GM12878 (cell line): Measurements from ENCODE around the gene LORICRIN. TPM values are rescaled to one million over a fixed set of nuclear protein-coding genes. Genes with fewer than 3 reads are reported as not detected.

Source experiments
- ATAC-seq: fragments of 200-7000 bp; cut with Tn5 transposase; 3 replicates; pipeline ENCODE4 v1.9.1; 2020; ENCODE audit warnings: mild to moderate bottlenecking, moderate library complexity
- BruUV-seq: library from RNA; stranded (reverse); fragments of 400-500 nt; replicated peaks from 2 replicates; lab custom pipeline; 2021; lab: Mats Ljungman, UMichigan
- CTCF ChIA-PET: fragments of 300-600 bp; sonication (Branson Sonifier 250); formaldehyde crosslinking; extraction: SDS; loops from one replicate; lab custom pipeline; 2021; ENCODE audit warnings: inconsistent platforms; lab: Yijun Ruan, JAX
- POLR2A ChIA-PET: fragments of 350-600 bp; formaldehyde crosslinking; extraction: SDS; loops from one replicate; lab custom pipeline; 2021; ENCODE audit warnings: inconsistent platforms; lab: Charles Lee
- RAD21 ChIA-PET: fragments of 300-600 bp; sonication (Branson Sonifier 250); formaldehyde crosslinking; loops from one replicate; lab custom pipeline; 2023; ENCODE audit warnings: antibody characterized with exemption; ENCODE audit not compliant: unreplicated experiment; lab: Charles Lee
- SMC1A ChIA-PET: fragments of 300-600 bp; sonication (Branson Sonifier 250); formaldehyde crosslinking; loops from one replicate; lab custom pipeline; 2023; ENCODE audit not compliant: unreplicated experiment, uncharacterized antibody; lab: Charles Lee
- DNase-seq: peaks from one replicate; pipeline ENCODE4 v3.0.0-alpha.2; 2011; ENCODE audit warnings: low read depth, low spot score
- FAIRE-seq: peaks from 3 replicates; lab custom pipeline; 2011; peaks lifted over from hg19 to GRCh38; lab: Jason Lieb, UNC
- H2AFZ ChIP-seq: 2 replicates; pipeline ENCODE4 v1.6.0; 2011; ENCODE audit warnings: low read depth, low read length, control low read depth; ENCODE audit not compliant: control insufficient read depth
- H3K27ac ChIP-seq: 2 replicates; pipeline ENCODE4 v1.5.1; 2011; ENCODE audit warnings: control low read depth; ENCODE audit not compliant: control insufficient read depth, insufficient read depth
- H3K27me3 ChIP-seq, 2 experiments: replicated peaks in 1 of 2; 2 replicates each; pipeline versions ENCODE4 v1.6.0 to v1.6.1; 2011; ENCODE audit warnings: low read length in 1 of 2; ENCODE audit not compliant: control insufficient read depth in 2 of 2, insufficient read depth in 2 of 2
- H3K36me3 ChIP-seq, 2 experiments: 2 replicates each; pipeline ENCODE4 v1.5.1; 2011; ENCODE audit warnings: low read length in 1 of 2; ENCODE audit not compliant: control insufficient read depth in 2 of 2, insufficient read depth in 2 of 2
- H3K4me1 ChIP-seq: 2 replicates; pipeline ENCODE4 v1.6.1; 2011; ENCODE audit warnings: mild to moderate bottlenecking, low read length, moderate library complexity, mixed read lengths; ENCODE audit not compliant: control insufficient read depth, insufficient read depth
- H3K4me2 ChIP-seq: 2 replicates; pipeline ENCODE4 v1.6.0; 2011; ENCODE audit warnings: control low read depth; ENCODE audit not compliant: control insufficient read depth, insufficient read depth
- H3K4me3 ChIP-seq: fragments of 200-600 bp; sonication (generic); 2 replicates; pipeline ENCODE4 v1.5.1; 2016
- H3K79me2 ChIP-seq: 2 replicates; pipeline ENCODE4 v1.6.0; 2011; ENCODE audit warnings: low read length; ENCODE audit not compliant: control insufficient read depth, insufficient read depth
- H3K9ac ChIP-seq: 2 replicates; pipeline ENCODE4 v1.8.0; 2011; ENCODE audit warnings: low read length, control low read depth, mixed read lengths; ENCODE audit not compliant: control insufficient read depth, insufficient read depth
- H3K9me3 ChIP-seq: replicated peaks from 3 replicates; pipeline ENCODE4 v1.5.1; 2011; ENCODE audit warnings: mild to moderate bottlenecking, low read length; ENCODE audit not compliant: control insufficient read depth, insufficient read depth
- H4K20me1 ChIP-seq: 2 replicates; pipeline ENCODE4 v1.6.0; 2011; ENCODE audit not compliant: control insufficient read depth, insufficient read depth
- EP300 ChIP-seq, 2 experiments: fragments of 150-350 bp in 1 of 2; IDR thresholded peaks; 2 replicates each; pipeline ENCODE4 v1.6.1; 2011 to 2012; ENCODE audit warnings: low read depth in 2 of 2, low read length in 2 of 2, borderline replicate concordance in 1 of 2, improper control_type of control experiment in 1 of 2, inconsistent platforms in 1 of 2; ENCODE audit not compliant: control insufficient read depth in 1 of 2
- IKZF1 ChIP-seq: fragments of 450-650 bp; conservative IDR thresholded peaks from 2 replicates; pipeline ENCODE4 v1.6.1; 2017; ENCODE audit warnings: antibody characterized with exemption, mild to moderate bottlenecking
- JUND ChIP-seq: IDR thresholded peaks from 2 replicates; pipeline ENCODE4 v1.6.1; 2012; ENCODE audit warnings: low read depth, mild to moderate bottlenecking, low read length, improper control_type of control experiment, moderate library complexity
- RELA ChIP-seq: fragments of 450-650 bp; IDR thresholded peaks from 2 replicates; pipeline ENCODE4 v1.8.0; 2014; ENCODE audit warnings: borderline replicate concordance; ENCODE audit not compliant: partially characterized antibody
- WGBS: methylation state at CpG from one replicate; pipeline ENCODE4 v1.1.6; 2016; ENCODE audit warnings: low lambda C conversion rate; ENCODE audit not compliant: insufficient replicate concordance, insufficient coverage; ENCODE audit errors: missing lambda C conversion rate; 5-methylcytosine and 5-hydroxymethylcytosine counted together
- in situ Hi-C: fragments of 300-500 bp; cut with MboI; formaldehyde crosslinking; loops from 9 replicates; pipeline ENCODE4 v1.14.3; 2018; ENCODE audit warnings: mixed read lengths
- intact Hi-C: fragments of 100-400 bp; cut with micrococcal nuclease; formaldehyde crosslinking; loops from one replicate; pipeline ENCODE4 v1.14.2; 2022; ENCODE audit not compliant: unreplicated experiment
- polyA plus RNA-seq, 11 experiments: library from polyadenylated mRNA; depleted of rRNA in 4 of 11; unstranded in 6 of 11; stranded (reverse) in 5 of 11; fragments of >200 nt; fragmentation: Nextera tagmentation in 4 of 11; fragmentation: Illumina TruSeq in 1 of 11; extraction: Ambion mirVana in 4 of 11; extraction: Trizol in 1 of 11; gene quantifications; 1 replicate in 1 of 11; 2 replicates in 10 of 11; pipeline versions ENCODE4 v1.2.1 to v1.2.3, GENCODE V29; 2011 to 2016; ENCODE audit warnings: inconsistent platforms in 2 of 11, missing spikeins in 2 of 11, low read depth in 1 of 11
- total RNA-seq, 4 experiments: library from RNA; depleted of rRNA in 3 of 4; stranded (reverse); fragments of >200 nt in 3 of 4; fragmentation: Illumina TruSeq in 1 of 4; extraction: Trizol in 1 of 4; gene quantifications; 2 replicates each; pipeline versions ENCODE4 v1.2.1 to v1.2.3, GENCODE V29; 2013 to 2021
- TF ChIP-seq, protein P1 (sequence below): IDR thresholded peaks from 2 replicates; pipeline ENCODE4 v1.6.1; 2012; ENCODE audit warnings: low read length, inconsistent platforms
- TF ChIP-seq, protein P2 (sequence below): fragments of 450-650 bp; IDR thresholded peaks from 2 replicates; pipeline ENCODE4 v1.6.1; 2017; ENCODE audit warnings: mild to moderate bottlenecking, moderate library complexity
- TF ChIP-seq, protein P3 (sequence below): fragments of 450-650 bp; IDR thresholded peaks from 2 replicates; pipeline ENCODE4 v1.6.1; 2017; ENCODE audit warnings: low read depth, mild to moderate bottlenecking, moderate library complexity

The LORICRIN gene
- total and polyA plus RNA-seq, 10 of the 15 experiments (the other 5 are each of a cell fraction or from before 2014, with no cell fraction given) = 0.06 to 0.37 TPM; not detected in 8

DNA sequence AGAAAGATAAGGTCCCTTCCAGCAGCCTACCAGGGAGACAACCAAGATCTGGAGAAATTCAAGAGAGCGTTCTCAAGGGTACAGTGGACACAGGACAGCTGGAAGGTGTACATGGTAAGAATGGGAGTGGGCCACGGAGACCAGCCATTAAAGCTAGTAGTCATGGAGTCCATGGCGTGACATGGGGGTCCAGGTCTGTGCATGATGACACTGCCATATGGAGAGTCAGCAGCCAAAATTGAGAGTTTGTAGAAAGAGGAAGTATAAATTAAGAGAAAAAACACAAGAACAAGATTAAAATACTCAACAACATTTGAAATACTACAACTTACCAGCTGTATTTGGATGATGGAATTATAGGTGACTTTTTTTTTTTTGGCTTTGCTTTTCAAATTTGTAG lies 7.9 kb upstream of the LORICRIN start:
- ChIA-PET POLR2A (interaction anchor here (0.5 to 1.0 kb wide), 4 partner anchors 10 to 1551 kb away, joined by 3 to 4 read pairs (median 4); no protein-coding TSS in a partner anchor), RAD21 (interaction anchor here (0.6 to 3.5 kb wide), 4 partner anchors 11 to 58 kb away, joined by 3 to 26 read pairs (median 7); no protein-coding TSS in a partner anchor)
- DNase-seq = no peak
- H3K4me1 ChIP-seq = no peaks in the 10 kb centered on the region
- H3K9me3 ChIP-seq = no peaks in the 10 kb centered on the region; the same call in 2 of the 3 replicates
- no peaks in the 10 kb centered on the region for H4K20me1 ChIP-seq
- H3K4me2 ChIP-seq = no peak overlapping the region
- in situ Hi-C loops = no loop called here
- no peak for FAIRE-seq
- no peak for ATAC-seq
- WGBS = 31% methylated on average over 3 of the region's 3 CpGs
- no peaks in the 10 kb centered on the region for H3K36me3 ChIP-seq
- no peaks in the 10 kb centered on the region for H3K79me2 ChIP-seq
- intact Hi-C loops = no loop called here
- BruUV-seq = no TSS peak
- H2AFZ ChIP-seq = no peak overlapping the region
- TF ChIP-seq EP300 (IDR thresholded peaks at IDR 0.05; ENCODE audit: borderline replicate concordance in 1 of 2, control insufficient read depth in 1 of 2, low read depth in 2 of 2, low read length in 2 of 2) = no peak
- TF ChIP-seq, all 136 proteins: peak for 0
- SMC1A ChIA-PET = interaction anchor here (1.2 to 5.2 kb wide), 8 partner anchors 11 to 93 kb away, joined by 3 to 42 read pairs (median 16); no protein-coding TSS in a partner anchor
- Histone ChIP-seq H3K27me3 (no peaks in the 10 kb centered on the region), H3K9ac (no peak overlapping the region), H3K4me3 (no peak overlapping the region), H3K27ac (no peak overlapping the region)
- CTCF ChIA-PET = interaction anchor here (0.9 to 5.6 kb wide), 10 partner anchors 10 to 95 kb away, joined by 3 to 27 read pairs (median 4); no protein-coding TSS in a partner anchor

DNA sequence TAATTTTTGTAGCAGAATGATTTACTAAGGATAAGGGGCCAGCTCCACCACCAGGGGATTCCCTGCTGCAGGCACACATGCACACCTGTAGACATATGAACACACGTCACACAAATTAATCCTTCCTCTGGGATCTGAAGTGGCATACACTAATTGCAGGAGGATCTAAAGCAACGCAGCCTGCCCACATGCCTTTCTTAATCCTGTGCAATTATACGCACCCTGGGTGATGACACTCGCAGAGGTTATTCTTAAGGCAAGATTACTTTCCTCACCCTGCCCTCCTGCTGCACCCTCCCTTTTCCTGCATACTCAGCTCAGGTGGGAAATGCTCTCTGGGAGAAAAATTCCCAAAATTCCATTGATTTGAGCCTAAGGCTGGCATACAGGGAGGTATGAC lies 7.5 kb upstream of the LORICRIN start:
- whole genome bisulfite sequencing = 32% methylated on average over 4 of the region's 4 CpGs

More for the DNA sequence above, 7.5 kb upstream of the LORICRIN start:
- TF ChIP-seq JUND (no peak), RELA (no peak), IKZF1 (0 out of 2 replicates have a peak, but pooled peaks have one; percentile 15)
- TF ChIP-seq, protein P1, sequence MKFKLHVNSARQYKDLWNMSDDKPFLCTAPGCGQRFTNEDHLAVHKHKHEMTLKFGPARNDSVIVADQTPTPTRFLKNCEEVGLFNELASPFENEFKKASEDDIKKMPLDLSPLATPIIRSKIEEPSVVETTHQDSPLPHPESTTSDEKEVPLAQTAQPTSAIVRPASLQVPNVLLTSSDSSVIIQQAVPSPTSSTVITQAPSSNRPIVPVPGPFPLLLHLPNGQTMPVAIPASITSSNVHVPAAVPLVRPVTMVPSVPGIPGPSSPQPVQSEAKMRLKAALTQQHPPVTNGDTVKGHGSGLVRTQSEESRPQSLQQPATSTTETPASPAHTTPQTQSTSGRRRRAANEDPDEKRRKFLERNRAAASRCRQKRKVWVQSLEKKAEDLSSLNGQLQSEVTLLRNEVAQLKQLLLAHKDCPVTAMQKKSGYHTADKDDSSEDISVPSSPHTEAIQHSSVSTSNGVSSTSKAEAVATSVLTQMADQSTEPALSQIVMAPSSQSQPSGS = no peak
- TF ChIP-seq, protein P2, sequence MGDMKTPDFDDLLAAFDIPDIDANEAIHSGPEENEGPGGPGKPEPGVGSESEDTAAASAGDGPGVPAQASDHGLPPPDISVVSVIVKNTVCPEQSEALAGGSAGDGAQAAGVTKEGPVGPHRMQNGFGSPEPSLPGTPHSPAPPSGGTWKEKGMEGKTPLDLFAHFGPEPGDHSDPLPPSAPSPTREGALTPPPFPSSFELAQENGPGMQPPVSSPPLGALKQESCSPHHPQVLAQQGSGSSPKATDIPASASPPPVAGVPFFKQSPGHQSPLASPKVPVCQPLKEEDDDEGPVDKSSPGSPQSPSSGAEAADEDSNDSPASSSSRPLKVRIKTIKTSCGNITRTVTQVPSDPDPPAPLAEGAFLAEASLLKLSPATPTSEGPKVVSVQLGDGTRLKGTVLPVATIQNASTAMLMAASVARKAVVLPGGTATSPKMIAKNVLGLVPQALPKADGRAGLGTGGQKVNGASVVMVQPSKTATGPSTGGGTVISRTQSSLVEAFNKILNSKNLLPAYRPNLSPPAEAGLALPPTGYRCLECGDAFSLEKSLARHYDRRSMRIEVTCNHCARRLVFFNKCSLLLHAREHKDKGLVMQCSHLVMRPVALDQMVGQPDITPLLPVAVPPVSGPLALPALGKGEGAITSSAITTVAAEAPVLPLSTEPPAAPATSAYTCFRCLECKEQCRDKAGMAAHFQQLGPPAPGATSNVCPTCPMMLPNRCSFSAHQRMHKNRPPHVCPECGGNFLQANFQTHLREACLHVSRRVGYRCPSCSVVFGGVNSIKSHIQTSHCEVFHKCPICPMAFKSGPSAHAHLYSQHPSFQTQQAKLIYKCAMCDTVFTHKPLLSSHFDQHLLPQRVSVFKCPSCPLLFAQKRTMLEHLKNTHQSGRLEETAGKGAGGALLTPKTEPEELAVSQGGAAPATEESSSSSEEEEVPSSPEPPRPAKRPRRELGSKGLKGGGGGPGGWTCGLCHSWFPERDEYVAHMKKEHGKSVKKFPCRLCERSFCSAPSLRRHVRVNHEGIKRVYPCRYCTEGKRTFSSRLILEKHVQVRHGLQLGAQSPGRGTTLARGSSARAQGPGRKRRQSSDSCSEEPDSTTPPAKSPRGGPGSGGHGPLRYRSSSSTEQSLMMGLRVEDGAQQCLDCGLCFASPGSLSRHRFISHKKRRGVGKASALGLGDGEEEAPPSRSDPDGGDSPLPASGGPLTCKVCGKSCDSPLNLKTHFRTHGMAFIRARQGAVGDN = no peak
- TF ChIP-seq, protein P3, sequence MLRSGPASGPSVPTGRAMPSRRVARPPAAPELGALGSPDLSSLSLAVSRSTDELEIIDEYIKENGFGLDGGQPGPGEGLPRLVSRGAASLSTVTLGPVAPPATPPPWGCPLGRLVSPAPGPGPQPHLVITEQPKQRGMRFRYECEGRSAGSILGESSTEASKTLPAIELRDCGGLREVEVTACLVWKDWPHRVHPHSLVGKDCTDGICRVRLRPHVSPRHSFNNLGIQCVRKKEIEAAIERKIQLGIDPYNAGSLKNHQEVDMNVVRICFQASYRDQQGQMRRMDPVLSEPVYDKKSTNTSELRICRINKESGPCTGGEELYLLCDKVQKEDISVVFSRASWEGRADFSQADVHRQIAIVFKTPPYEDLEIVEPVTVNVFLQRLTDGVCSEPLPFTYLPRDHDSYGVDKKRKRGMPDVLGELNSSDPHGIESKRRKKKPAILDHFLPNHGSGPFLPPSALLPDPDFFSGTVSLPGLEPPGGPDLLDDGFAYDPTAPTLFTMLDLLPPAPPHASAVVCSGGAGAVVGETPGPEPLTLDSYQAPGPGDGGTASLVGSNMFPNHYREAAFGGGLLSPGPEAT = 0 out of 2 replicates have a peak, but pooled peaks have one; percentile 14
- TF ChIP-seq, all 136 proteins: peak for 2
- no peaks in the 10 kb centered on the region; the same call in 2 of the 3 replicates for H3K9me3 ChIP-seq
- DNase-seq (no peak), FAIRE-seq (no peak), ATAC-seq (no peak)
- H4K20me1 ChIP-seq = no peaks in the 10 kb centered on the region
- ChIA-PET SMC1A (interaction anchor here (0.9 to 5.2 kb wide), 10 partner anchors 10 to 93 kb away, joined by 3 to 42 read pairs (median 8); no protein-coding TSS in a partner anchor), CTCF (interaction anchor here (0.7 to 5.6 kb wide), 14 partner anchors 9 to 101 kb away, joined by 3 to 27 read pairs (median 4); no protein-coding TSS in a partner anchor), RAD21 (interaction anchor here (0.6 to 3.5 kb wide), 4 partner anchors 11 to 59 kb away, joined by 3 to 26 read pairs (median 7); no protein-coding TSS in a partner anchor), POLR2A (interaction anchor here (0.5 to 1.0 kb wide), 4 partner anchors 17 to 1552 kb away, joined by 3 to 4 read pairs (median 4); no protein-coding TSS in a partner anchor)
- H3K79me2 ChIP-seq = no peaks in the 10 kb centered on the region
- BruUV-seq = no TSS peak
- H3K4me1 ChIP-seq = no peaks in the 10 kb centered on the region
- H3K4me3 ChIP-seq = no peak overlapping the region
- no peak overlapping the region for H3K27ac ChIP-seq
- in situ Hi-C loops (no loop called here), intact Hi-C loops (no loop called here)
- no peak overlapping the region for H3K9ac ChIP-seq
- H2AFZ ChIP-seq = no peak overlapping the region
- H3K4me2 ChIP-seq = no peak overlapping the region
- no peaks in the 10 kb centered on the region for H3K36me3 ChIP-seq
- H3K27me3 ChIP-seq = no peaks in the 10 kb centered on the region
